ENCODE data around the gene GAS2L2.

DNA sequence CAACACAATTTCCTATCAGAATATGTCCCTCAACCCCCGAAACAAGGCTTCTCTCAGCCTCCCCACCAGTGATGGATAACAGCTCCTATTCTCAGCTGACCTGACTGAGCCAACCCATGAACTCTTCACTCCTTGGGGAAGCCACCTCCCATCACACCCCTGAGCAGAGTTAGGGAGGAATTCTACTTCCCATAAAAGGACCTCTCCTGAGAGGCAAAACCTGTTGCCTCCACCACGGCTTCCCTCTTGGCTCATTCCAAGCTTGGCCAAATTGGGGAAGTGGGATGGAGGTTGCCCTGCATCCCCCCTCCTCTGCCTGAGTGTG is 27.3 kb downstream of the GAS2L2 start:
- TF ChIP-seq, protein P1, sequence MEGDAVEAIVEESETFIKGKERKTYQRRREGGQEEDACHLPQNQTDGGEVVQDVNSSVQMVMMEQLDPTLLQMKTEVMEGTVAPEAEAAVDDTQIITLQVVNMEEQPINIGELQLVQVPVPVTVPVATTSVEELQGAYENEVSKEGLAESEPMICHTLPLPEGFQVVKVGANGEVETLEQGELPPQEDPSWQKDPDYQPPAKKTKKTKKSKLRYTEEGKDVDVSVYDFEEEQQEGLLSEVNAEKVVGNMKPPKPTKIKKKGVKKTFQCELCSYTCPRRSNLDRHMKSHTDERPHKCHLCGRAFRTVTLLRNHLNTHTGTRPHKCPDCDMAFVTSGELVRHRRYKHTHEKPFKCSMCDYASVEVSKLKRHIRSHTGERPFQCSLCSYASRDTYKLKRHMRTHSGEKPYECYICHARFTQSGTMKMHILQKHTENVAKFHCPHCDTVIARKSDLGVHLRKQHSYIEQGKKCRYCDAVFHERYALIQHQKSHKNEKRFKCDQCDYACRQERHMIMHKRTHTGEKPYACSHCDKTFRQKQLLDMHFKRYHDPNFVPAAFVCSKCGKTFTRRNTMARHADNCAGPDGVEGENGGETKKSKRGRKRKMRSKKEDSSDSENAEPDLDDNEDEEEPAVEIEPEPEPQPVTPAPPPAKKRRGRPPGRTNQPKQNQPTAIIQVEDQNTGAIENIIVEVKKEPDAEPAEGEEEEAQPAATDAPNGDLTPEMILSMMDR (IDR thresholded peaks at IDR 0.05) = no peak
- TF ChIP-seq POLR2AphosphoS5 (IDR thresholded peaks at IDR 0.05) (no peak), POLR2A (IDR thresholded peaks at IDR 0.05) (no peak)

Measured in sigmoid colon (tissue), 4 donors.